Measurements from ENCODE around the gene UNC45B. TPM values are rescaled to one million over a fixed set of nuclear protein-coding genes. Genes with fewer than 3 reads are reported as not detected.

Gene UNC45B
- total RNA-seq, 1 experiment from 2014 or later, result 0.22 TPM

DNA sequence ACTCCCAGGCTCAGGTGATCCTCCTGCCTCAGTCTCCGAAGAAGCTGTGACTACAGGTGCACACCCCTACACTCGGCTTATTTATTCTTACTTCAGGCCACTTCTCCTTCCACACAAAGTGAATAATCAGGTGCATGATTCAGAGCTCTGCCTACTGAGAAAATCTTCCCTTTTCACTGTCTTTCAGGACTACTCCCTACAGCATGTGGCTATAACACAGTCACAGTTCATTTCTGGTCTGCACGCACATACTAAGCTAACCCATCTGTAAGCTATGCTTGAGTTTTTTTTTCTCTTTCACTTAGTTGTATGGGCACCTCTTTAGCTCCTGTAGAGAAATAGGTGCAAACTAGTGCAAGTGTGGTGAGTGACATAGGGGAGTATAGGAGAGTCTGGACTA lies 87.7 kb downstream of the UNC45B start:
- Histone ChIP-seq H2BK5ac (ENCODE audit: insufficient read length, low read length) (no peak overlapping the region), H2AFZ (ENCODE audit: low read length) (no peak overlapping the region), H2BK12ac (ENCODE audit: insufficient read length, low read depth, low read length) (no peak overlapping the region), H3K27ac (ENCODE audit: insufficient read length, low read depth, low read length) (no peak overlapping the region), H3K14ac (ENCODE audit: insufficient read depth, low read length) (no peak overlapping the region), H3K56ac (ENCODE audit: insufficient read length, low read depth, low read length) (no peak overlapping the region), H3K4me2 (ENCODE audit: insufficient read depth, insufficient read length, low read length) (no peak overlapping the region), H3T11ph (ENCODE audit: low read length) (no peak overlapping the region), H4K5ac (ENCODE audit: insufficient read length, low read depth, low read length) (no peak overlapping the region), H4K91ac (ENCODE audit: insufficient read length, low read depth, low read length) (no peak overlapping the region), H2BK15ac (ENCODE audit: low read depth, low read length) (no peak overlapping the region), H3K4me1 (ENCODE audit: insufficient read depth, low read length) (no peaks in the 10 kb centered on the region), H3K27me3 (ENCODE audit: insufficient read depth, low read length) (no peaks in the 10 kb centered on the region), H3K79me2 (ENCODE audit: insufficient read depth, low read length) (no peaks in the 10 kb centered on the region), H3K9me3 (ENCODE audit: control insufficient read depth, low read depth, low read length) (no peaks in the 10 kb centered on the region), H3K9ac (ENCODE audit: extremely low read depth, insufficient read length, low read length) (no peak overlapping the region), H3K79me1 (ENCODE audit: insufficient read depth, low read depth, low read length, poor library complexity, severe bottlenecking) (no peaks in the 10 kb centered on the region), H2AK5ac (ENCODE audit: insufficient read length, low read length) (no peak overlapping the region), H2BK120ac (ENCODE audit: low read depth, low read length, poor library complexity, severe bottlenecking) (no peak overlapping the region), H4K20me1 (ENCODE audit: control insufficient read depth, insufficient read depth, insufficient read length) (no peaks in the 10 kb centered on the region), H2BK20ac (ENCODE audit: low read depth, low read length, poor library complexity, severe bottlenecking) (no peak overlapping the region), H3K23ac (ENCODE audit: insufficient read length, low read depth, low read length) (no peak overlapping the region), H4K8ac (replicated peaks; ENCODE audit: insufficient read length, low read depth, low read length) (no peak overlapping the region), H3K18ac (ENCODE audit: insufficient read length, low read depth, low read length) (no peak overlapping the region), H3K4ac (ENCODE audit: low read depth, low read length) (no peak overlapping the region), H3K23me2 (ENCODE audit: insufficient read length, low read depth, low read length, poor library complexity, severe bottlenecking) (no peaks in the 10 kb centered on the region)
- DNase-seq, result no peak
- TF ChIP-seq, protein P1, sequence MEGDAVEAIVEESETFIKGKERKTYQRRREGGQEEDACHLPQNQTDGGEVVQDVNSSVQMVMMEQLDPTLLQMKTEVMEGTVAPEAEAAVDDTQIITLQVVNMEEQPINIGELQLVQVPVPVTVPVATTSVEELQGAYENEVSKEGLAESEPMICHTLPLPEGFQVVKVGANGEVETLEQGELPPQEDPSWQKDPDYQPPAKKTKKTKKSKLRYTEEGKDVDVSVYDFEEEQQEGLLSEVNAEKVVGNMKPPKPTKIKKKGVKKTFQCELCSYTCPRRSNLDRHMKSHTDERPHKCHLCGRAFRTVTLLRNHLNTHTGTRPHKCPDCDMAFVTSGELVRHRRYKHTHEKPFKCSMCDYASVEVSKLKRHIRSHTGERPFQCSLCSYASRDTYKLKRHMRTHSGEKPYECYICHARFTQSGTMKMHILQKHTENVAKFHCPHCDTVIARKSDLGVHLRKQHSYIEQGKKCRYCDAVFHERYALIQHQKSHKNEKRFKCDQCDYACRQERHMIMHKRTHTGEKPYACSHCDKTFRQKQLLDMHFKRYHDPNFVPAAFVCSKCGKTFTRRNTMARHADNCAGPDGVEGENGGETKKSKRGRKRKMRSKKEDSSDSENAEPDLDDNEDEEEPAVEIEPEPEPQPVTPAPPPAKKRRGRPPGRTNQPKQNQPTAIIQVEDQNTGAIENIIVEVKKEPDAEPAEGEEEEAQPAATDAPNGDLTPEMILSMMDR (conservative IDR thresholded peaks at IDR 0.05), result no peak
- no peak overlapping the region for H3K27ac Mint-ChIP-seq
- no peaks in the 10 kb centered on the region; a peak in 1 of 7 replicates for H3K36me3 Mint-ChIP-seq (ENCODE audit: insufficient read depth in 1 of 3, low read depth in 3 of 3)
- peaks cover 0 to 7% of the 10 kb centered on the region in 2 experiments; a peak in 2 of 5 replicates for H3K9me3 Mint-ChIP-seq
- peaks cover 22% of the 10 kb centered on the region for H3K27me3 Mint-ChIP-seq (ENCODE audit: low read depth)
- no peak overlapping the region for H3K4me3 Mint-ChIP-seq
- peaks cover 0 to under 1% of the 10 kb centered on the region in 2 experiments; a peak in 2 of 4 replicates for H3K4me1 Mint-ChIP-seq
- no CpG with 5 or more reads among the region's 3 CpGs for WGBS (ENCODE audit: extremely low coverage, insufficient read length, low lambda C conversion rate)

Measured in H9 (cell line).